GM12873 (cell line): ENCODE data around the gene NDUFS7.

Experiments used
- CTCF ChIP-seq: IDR thresholded peaks from 2 replicates; pipeline ENCODE4 v1.5.1; 2012; ENCODE audit warnings: low read depth, mild to moderate bottlenecking, moderate library complexity, low read length, control low read depth; ENCODE audit not compliant: insufficient read depth; ENCODE audit errors: missing control alignments

Gene NDUFS7

GRCh38 chr19:1431759-1432506, 48.2 kb downstream of the NDUFS7 start:
- no peak for TF ChIP-seq CTCF

GRCh38 chr19:1432507-1432887, 48.8 kb downstream of the NDUFS7 start:
- no peak for TF ChIP-seq CTCF

- TF ChIP-seq CTCF = no peak
Measured at GRCh38 chr19:1433119-1434039, 49.7 kb downstream of the NDUFS7 start.

- TF ChIP-seq CTCF = no peak
Measured at GRCh38 chr19:1434040-1434366, 50.3 kb downstream of the NDUFS7 start.

- TF ChIP-seq CTCF = no peak
Measured at GRCh38 chr19:1434577-1435060, 50.9 kb downstream of the NDUFS7 start.

- TF ChIP-seq CTCF = no peak
Measured at GRCh38 chr19:1435378-1435989, 51.8 kb downstream of the NDUFS7 start.

- no peak for TF ChIP-seq CTCF
Measured at GRCh38 chr19:1437609-1438008, 53.9 kb downstream of the NDUFS7 start.
